Neural progenitor cell (in vitro differentiated cells): ENCODE results near the gene CPN2. TPM values are rescaled to one million over a fixed set of nuclear protein-coding genes. Genes with fewer than 3 reads are reported as not detected.
A peak's percentile ranks its signal among the peaks of the same experiment; 100 is the strongest.

ENCODE experiments used
- DNase-seq: peaks from one replicate; pipeline ENCODE4 v3.0.0-alpha.2; 2016; ENCODE audit warnings: low spot score
- H2AFZ ChIP-seq: fragments of 200-600 bp; sonication (generic); replicated peaks from 2 replicates; pipeline ENCODE4 v1.6.1; 2016; ENCODE audit warnings: antibody characterized with exemption
- H3F3A ChIP-seq: fragments of 200-600 bp; sonication (generic); 2 replicates; pipeline ENCODE4 v1.6.1; 2016; ENCODE audit warnings: antibody characterized with exemption, low read depth
- H3K27ac ChIP-seq: fragments of 200-600 bp; sonication (generic); 2 replicates; pipeline ENCODE4 v1.5.1; 2016; ENCODE audit warnings: mild to moderate bottlenecking
- H3K27me3 ChIP-seq: fragments of 200-600 bp; sonication (generic); 2 replicates; pipeline ENCODE4 v1.6.1; 2016; ENCODE audit warnings: mild to moderate bottlenecking, moderate library complexity
- H3K36me3 ChIP-seq: fragments of 200-600 bp; sonication (generic); 2 replicates; pipeline ENCODE4 v1.5.1; 2016
- H3K4me1 ChIP-seq: fragments of 200-600 bp; sonication (generic); 2 replicates; pipeline ENCODE4 v1.6.1; 2016; ENCODE audit warnings: mixed run types
- H3K4me2 ChIP-seq: fragments of 200-600 bp; sonication (generic); 2 replicates; pipeline ENCODE4 v1.6.1; 2016
- H3K4me3 ChIP-seq: fragments of 200-600 bp; sonication (generic); 2 replicates; pipeline ENCODE4 v1.5.1; 2016
- H3K79me2 ChIP-seq: fragments of 200-600 bp; sonication (generic); 2 replicates; pipeline ENCODE4 v1.6.1; 2016; ENCODE audit warnings: low read depth
- H3K9ac ChIP-seq: fragments of 200-600 bp; sonication (generic); 2 replicates; pipeline ENCODE4 v1.6.1; 2016
- H3K9me3 ChIP-seq: fragments of 200-600 bp; sonication (generic); 2 replicates; pipeline ENCODE4 v1.5.1; 2016; ENCODE audit warnings: low read depth
- H4K20me1 ChIP-seq: fragments of 200-600 bp; sonication (generic); 2 replicates; pipeline ENCODE4 v1.6.1; 2016; ENCODE audit warnings: low read depth
- H3K27ac Mint-ChIP-seq: 3 replicates; pipeline ENCODE4 v1.8.0; 2021; ENCODE audit warnings: mixed read lengths
- H3K27me3 Mint-ChIP-seq: 2 replicates; pipeline ENCODE4 v1.8.0; 2022; ENCODE audit warnings: low read depth, mild to moderate bottlenecking, inconsistent platforms, moderate library complexity, mixed read lengths; ENCODE audit not compliant: insufficient read depth
- H3K36me3 Mint-ChIP-seq: 3 replicates; pipeline ENCODE4 v1.8.0; 2021; ENCODE audit warnings: mixed read lengths
- H3K4me1 Mint-ChIP-seq: 3 replicates; pipeline ENCODE4 v1.8.0; 2021; ENCODE audit warnings: mixed read lengths
- H3K4me3 Mint-ChIP-seq: 3 replicates; pipeline ENCODE4 v1.8.0; 2021; ENCODE audit warnings: mild to moderate bottlenecking, moderate library complexity, mixed read lengths
- H3K9me3 Mint-ChIP-seq: 3 replicates; pipeline ENCODE4 v1.8.0; 2020; ENCODE audit warnings: mixed read lengths
- EZH2 ChIP-seq: fragments of 200-600 bp; sonication (generic); IDR thresholded peaks from 2 replicates; pipeline ENCODE4 v1.6.1; 2017; ENCODE audit warnings: antibody characterized with exemption, mild to moderate bottlenecking, moderate library complexity
- EZH2phosphoT487 ChIP-seq: fragments of 200-600 bp; sonication (generic); IDR thresholded peaks from 2 replicates; pipeline ENCODE4 v1.6.1; 2017; ENCODE audit warnings: antibody characterized with exemption
- total RNA-seq: library from RNA; depleted of rRNA; stranded (reverse); fragments of >200 nt; gene quantifications from 2 replicates; pipeline ENCODE4 v1.2.3, GENCODE V29; 2015; ENCODE audit warnings: low replicate concordance
- TF ChIP-seq, protein P1 (sequence below): fragments of 200-600 bp; sonication (generic); IDR thresholded peaks from 2 replicates; pipeline ENCODE4 v1.5.1; 2017; ENCODE audit warnings: antibody characterized with exemption, mild to moderate bottlenecking

The CPN2 gene
- total RNA-seq, 1 donor from 2014 or later: not detected

DNA sequence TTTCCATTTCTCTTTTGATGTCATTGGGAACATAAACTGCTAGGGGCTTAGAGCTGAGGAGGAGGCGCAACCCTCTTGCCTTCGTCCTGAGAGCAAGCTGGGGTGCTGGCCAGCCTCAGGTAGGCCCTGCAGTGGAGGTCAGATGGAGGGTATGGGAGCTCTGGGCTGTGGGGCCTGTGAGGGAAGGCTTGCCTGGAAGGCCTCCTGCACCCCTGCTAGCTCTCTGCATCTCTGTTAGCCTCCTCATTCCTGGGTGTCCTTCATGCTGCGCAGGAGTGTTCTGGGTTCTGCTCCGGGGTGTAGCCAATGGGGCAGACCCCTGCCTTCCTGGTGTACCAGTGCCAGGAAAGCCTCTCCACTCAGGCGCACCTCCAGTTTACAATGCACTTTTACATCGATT lies 36.1 kb upstream of the CPN2 start:
- peaks cover 40% of the 10 kb centered on the region for H3K4me1 ChIP-seq
- H3K9ac ChIP-seq: no peak overlapping the region
- no peak overlapping the region for H3K4me3 Mint-ChIP-seq
- H3K36me3 Mint-ChIP-seq: no peaks in the 10 kb centered on the region
- H3K9me3 Mint-ChIP-seq: peaks cover 21% of the 10 kb centered on the region
- peaks cover 14% of the 10 kb centered on the region for H3K4me1 Mint-ChIP-seq
- no peak for TF ChIP-seq EZH2
- no peaks in the 10 kb centered on the region for H3K36me3 ChIP-seq
- no peaks in the 10 kb centered on the region for H3K79me2 ChIP-seq
- peaks cover 5% of the 10 kb centered on the region for H3K27me3 Mint-ChIP-seq
- H2AFZ ChIP-seq: no peak overlapping the region
- peaks cover 41% of the 10 kb centered on the region for H3F3A ChIP-seq
- no peaks in the 10 kb centered on the region for H4K20me1 ChIP-seq
- no peak overlapping the region for H3K4me2 ChIP-seq
- no peak overlapping the region for H3K27ac Mint-ChIP-seq
- no peak for DNase-seq
- H3K27ac ChIP-seq: no peak overlapping the region
- H3K9me3 ChIP-seq: no peaks in the 10 kb centered on the region
- no peaks in the 10 kb centered on the region for H3K27me3 ChIP-seq
- H3K4me3 ChIP-seq: no peak overlapping the region

DNA sequence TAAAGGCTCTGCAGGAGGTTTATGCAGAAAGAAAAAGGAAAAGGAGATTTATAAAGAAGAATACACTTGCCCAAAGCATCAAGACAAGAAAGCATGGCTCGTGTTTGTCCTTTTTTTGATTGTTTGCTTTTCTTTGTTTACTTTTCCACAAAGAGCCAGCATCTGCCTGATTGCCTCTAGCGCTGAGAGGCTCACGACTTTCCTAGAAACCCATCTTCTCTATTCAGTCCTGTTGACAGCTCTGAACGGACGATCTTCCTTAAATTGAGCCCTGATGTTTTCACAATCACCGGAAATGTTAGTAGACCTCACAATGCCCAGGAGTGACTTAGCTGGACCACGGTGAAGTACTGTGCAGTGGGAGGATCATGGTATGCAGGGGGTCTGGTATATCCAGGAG lies 35.5 kb upstream of the CPN2 start:
- peak; percentile 30 for DNase-seq

GRCh38 chr3:194386066-194386465 lies 34.9 kb upstream of the CPN2 start:
- Mint-ChIP-seq H3K27ac (no peak overlapping the region), H3K4me3 (no peak overlapping the region), H3K36me3 (no peaks in the 10 kb centered on the region), H3K4me1 (peaks cover 20% of the 10 kb centered on the region), H3K9me3 (peaks cover 18% of the 10 kb centered on the region), H3K27me3 (peaks cover 8% of the 10 kb centered on the region)
- Histone ChIP-seq H3K27ac (no peak overlapping the region), H3K4me1 (peaks cover 48% of the 10 kb centered on the region), H3K27me3 (no peaks in the 10 kb centered on the region), H3K9me3 (no peaks in the 10 kb centered on the region), H3K4me3 (no peak overlapping the region), H3K9ac (no peak overlapping the region), H3K79me2 (no peaks in the 10 kb centered on the region), H4K20me1 (no peaks in the 10 kb centered on the region), H3F3A (peaks cover 43% of the 10 kb centered on the region), H2AFZ (no peak overlapping the region), H3K36me3 (no peaks in the 10 kb centered on the region), H3K4me2 (peak overlapping the region; percentile 57)
- DNase-seq: peak; percentile 40
- TF ChIP-seq, protein P1, sequence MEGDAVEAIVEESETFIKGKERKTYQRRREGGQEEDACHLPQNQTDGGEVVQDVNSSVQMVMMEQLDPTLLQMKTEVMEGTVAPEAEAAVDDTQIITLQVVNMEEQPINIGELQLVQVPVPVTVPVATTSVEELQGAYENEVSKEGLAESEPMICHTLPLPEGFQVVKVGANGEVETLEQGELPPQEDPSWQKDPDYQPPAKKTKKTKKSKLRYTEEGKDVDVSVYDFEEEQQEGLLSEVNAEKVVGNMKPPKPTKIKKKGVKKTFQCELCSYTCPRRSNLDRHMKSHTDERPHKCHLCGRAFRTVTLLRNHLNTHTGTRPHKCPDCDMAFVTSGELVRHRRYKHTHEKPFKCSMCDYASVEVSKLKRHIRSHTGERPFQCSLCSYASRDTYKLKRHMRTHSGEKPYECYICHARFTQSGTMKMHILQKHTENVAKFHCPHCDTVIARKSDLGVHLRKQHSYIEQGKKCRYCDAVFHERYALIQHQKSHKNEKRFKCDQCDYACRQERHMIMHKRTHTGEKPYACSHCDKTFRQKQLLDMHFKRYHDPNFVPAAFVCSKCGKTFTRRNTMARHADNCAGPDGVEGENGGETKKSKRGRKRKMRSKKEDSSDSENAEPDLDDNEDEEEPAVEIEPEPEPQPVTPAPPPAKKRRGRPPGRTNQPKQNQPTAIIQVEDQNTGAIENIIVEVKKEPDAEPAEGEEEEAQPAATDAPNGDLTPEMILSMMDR: no peak
- TF ChIP-seq EZH2phosphoT487 (no peak), EZH2 (no peak)

More for the DNA sequence above, 35.5 kb upstream of the CPN2 start:
- H3K9me3 ChIP-seq: no peaks in the 10 kb centered on the region
- no peaks in the 10 kb centered on the region for H3K27me3 ChIP-seq
- H3K4me3 Mint-ChIP-seq: no peak overlapping the region
- no peaks in the 10 kb centered on the region for H3K36me3 Mint-ChIP-seq
- peaks cover 5% of the 10 kb centered on the region for H3K27me3 Mint-ChIP-seq
- TF ChIP-seq, protein P1: no peak
- no peak for TF ChIP-seq EZH2
- TF ChIP-seq EZH2phosphoT487: no peak
- peaks cover 21% of the 10 kb centered on the region for H3K9me3 Mint-ChIP-seq
- H2AFZ ChIP-seq: no peak overlapping the region
- no peak overlapping the region for H3K27ac ChIP-seq
- H3K4me3 ChIP-seq: no peak overlapping the region
- H3F3A ChIP-seq: peaks cover 43% of the 10 kb centered on the region
- peaks cover 43% of the 10 kb centered on the region for H3K4me1 ChIP-seq
- H3K4me1 Mint-ChIP-seq: peaks cover 15% of the 10 kb centered on the region
- no peaks in the 10 kb centered on the region for H4K20me1 ChIP-seq
- H3K79me2 ChIP-seq: no peaks in the 10 kb centered on the region
- no peak overlapping the region for H3K27ac Mint-ChIP-seq
- no peaks in the 10 kb centered on the region for H3K36me3 ChIP-seq
- H3K4me2 ChIP-seq: peak overlapping the region; percentile 57
- no peak overlapping the region for H3K9ac ChIP-seq

DNA sequence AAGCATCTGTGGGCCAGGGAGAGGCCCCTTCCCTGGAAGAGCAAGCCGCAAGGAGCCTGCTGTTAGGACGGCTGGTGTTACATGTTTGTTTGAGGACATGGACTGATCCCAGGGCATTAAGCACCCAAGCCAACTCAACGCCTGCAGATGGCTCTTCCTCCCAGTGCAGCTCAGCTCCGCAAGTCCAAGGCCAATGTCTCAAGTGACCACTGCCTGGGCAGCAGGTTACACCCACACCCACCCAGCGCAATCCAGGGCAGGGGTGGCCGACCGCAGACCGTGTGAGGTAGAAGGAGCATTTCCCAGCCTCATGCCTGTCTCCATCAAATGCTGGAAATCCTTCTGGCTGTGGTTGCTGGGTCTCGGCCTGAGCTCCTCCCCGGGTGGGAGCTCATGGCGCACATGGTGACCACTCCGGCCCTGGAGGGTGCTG lies 33.5 kb upstream of the CPN2 start:
- Histone ChIP-seq H3K4me1 (peaks cover 57% of the 10 kb centered on the region), H3K4me2 (no peak overlapping the region), H3K36me3 (no peaks in the 10 kb centered on the region), H3K9ac (no peak overlapping the region), H4K20me1 (no peaks in the 10 kb centered on the region), H3K27ac (no peak overlapping the region), H3K27me3 (no peaks in the 10 kb centered on the region), H2AFZ (no peak overlapping the region), H3K79me2 (no peaks in the 10 kb centered on the region), H3K4me3 (no peak overlapping the region), H3K9me3 (no peaks in the 10 kb centered on the region), H3F3A (peaks cover 45% of the 10 kb centered on the region)
- no peaks in the 10 kb centered on the region for H3K36me3 Mint-ChIP-seq
- H3K27me3 Mint-ChIP-seq: peaks cover 8% of the 10 kb centered on the region
- peaks cover 31% of the 10 kb centered on the region for H3K4me1 Mint-ChIP-seq
- peaks cover 4% of the 10 kb centered on the region for H3K9me3 Mint-ChIP-seq
- H3K27ac Mint-ChIP-seq: no peak overlapping the region
- no peak for DNase-seq
- no peak overlapping the region for H3K4me3 Mint-ChIP-seq
- TF ChIP-seq, protein P1: no peak
- no peak for TF ChIP-seq EZH2
- TF ChIP-seq EZH2phosphoT487: no peak
